Left lung (tissue), 10 donors: Measurements from ENCODE around the gene DNAJA1. TPM values are rescaled to one million over a fixed set of nuclear protein-coding genes. Genes with fewer than 3 reads are reported as not detected.
A peak's percentile ranks its signal among the peaks of the same experiment; 100 is the strongest.

Experiments
- ATAC-seq: fragments of 200-7000 bp; cut with Tn5 transposase; one replicate; pipeline ENCODE4 v1.9.1; 2020; ENCODE audit warnings: moderate library complexity
- DNase-seq, 4 donors: peaks; one replicate each; pipeline ENCODE4 v3.0.0-alpha.2; 2013 to 2020
- H3K27ac ChIP-seq, 2 donors: fragments of 200-600 bp; sonication (generic) in 1 of 2; one replicate each; pipeline versions ENCODE4 v1.5.0 to v1.8.0; 2020 to 2021
- H3K27me3 ChIP-seq, 2 donors: fragments of 200-600 bp; sonication (generic) in 1 of 2; one replicate each; pipeline versions ENCODE4 v1.5.0 to v1.8.0; 2020 to 2021
- H3K36me3 ChIP-seq, 2 donors: fragments of 200-600 bp; sonication (generic) in 1 of 2; one replicate each; pipeline versions ENCODE4 v1.5.0 to v1.8.0; 2020 to 2021
- H3K4me1 ChIP-seq, 2 donors: fragments of 200-600 bp; one replicate each; pipeline ENCODE4 v1.8.0; 2021
- H3K4me3 ChIP-seq, 2 donors: fragments of 200-600 bp; sonication (generic) in 1 of 2; one replicate each; pipeline versions ENCODE4 v1.5.0 to v1.8.0; 2020 to 2021; ENCODE audit warnings: mild to moderate bottlenecking in 1 of 2
- H3K9me3 ChIP-seq, 2 donors: fragments of 200-600 bp; sonication (generic) in 1 of 2; one replicate each; pipeline versions ENCODE4 v1.5.0 to v1.8.0; 2020 to 2021
- intact Hi-C, 2 donors: fragments of 100-400 bp; cut with DNase I; formaldehyde crosslinking; loops; one replicate each; pipeline versions ENCODE4 v1.11.2 to v1.14.2; 2022
- polyA plus RNA-seq, 6 donors: library from polyadenylated mRNA; unstranded; fragments of 120-200 nt; gene quantifications; one replicate each; pipeline ENCODE4 v1.2.1, GENCODE V29; 2013; ENCODE audit not compliant: insufficient read length in 6 of 6
- total RNA-seq, 2 donors: library from RNA; stranded (reverse); fragmentation: NEBNext Ultra II Directional; extraction: Animal tissue kit (Norgen Biotek cat#: 25700); gene quantifications; one replicate each; pipeline ENCODE4 v1.2.1, GENCODE V29; 2021
- TF ChIP-seq, protein P1 (sequence below), 2 donors: fragments of 200-600 bp; sonication (generic) in 1 of 2; IDR thresholded peaks; one replicate each; pipeline versions ENCODE4 v1.5.0 to v1.8.0; 2021; ENCODE audit warnings: antibody characterized with exemption in 2 of 2
- donor health status: DM: no; HTN: yes; CAD: no.
- donor health status: DM: no; HTN: no; CAD: no.

Gene DNAJA1
- total and polyA plus RNA-seq, 8 donors, result 132 to 233 (median 189) TPM

DNA sequence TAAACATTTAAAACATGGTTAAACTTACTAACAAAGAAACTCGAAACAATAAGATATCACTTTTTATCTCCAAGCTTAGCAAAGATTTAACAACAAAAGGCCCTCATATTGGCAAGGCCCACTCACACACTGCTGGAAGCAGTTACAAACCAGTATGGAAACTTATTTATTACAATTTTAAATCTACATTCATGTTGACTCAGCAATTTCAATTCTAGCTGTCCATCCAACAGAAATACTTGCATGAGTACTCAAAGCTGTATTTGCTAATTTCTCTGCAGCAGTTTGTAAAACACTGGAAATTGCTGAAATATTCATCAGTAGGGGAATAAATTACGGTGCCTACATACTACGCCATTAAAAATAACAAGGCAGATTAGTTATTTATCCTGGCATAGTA, 2.8 kb upstream of the DNAJA1 start:
- DNase-seq (no peak), ATAC-seq (no peak)
- H3K4me1 ChIP-seq, result peaks cover 24 to 33% of the 10 kb centered on the region in 2 donors
- H3K27ac ChIP-seq, result no peak overlapping the region
- no peak overlapping the region for H3K4me3 ChIP-seq
- H3K36me3 ChIP-seq, result peaks cover 0 to 11% of the 10 kb centered on the region in 2 donors
- intact Hi-C loops, result no loop called here
- TF ChIP-seq, protein P1, sequence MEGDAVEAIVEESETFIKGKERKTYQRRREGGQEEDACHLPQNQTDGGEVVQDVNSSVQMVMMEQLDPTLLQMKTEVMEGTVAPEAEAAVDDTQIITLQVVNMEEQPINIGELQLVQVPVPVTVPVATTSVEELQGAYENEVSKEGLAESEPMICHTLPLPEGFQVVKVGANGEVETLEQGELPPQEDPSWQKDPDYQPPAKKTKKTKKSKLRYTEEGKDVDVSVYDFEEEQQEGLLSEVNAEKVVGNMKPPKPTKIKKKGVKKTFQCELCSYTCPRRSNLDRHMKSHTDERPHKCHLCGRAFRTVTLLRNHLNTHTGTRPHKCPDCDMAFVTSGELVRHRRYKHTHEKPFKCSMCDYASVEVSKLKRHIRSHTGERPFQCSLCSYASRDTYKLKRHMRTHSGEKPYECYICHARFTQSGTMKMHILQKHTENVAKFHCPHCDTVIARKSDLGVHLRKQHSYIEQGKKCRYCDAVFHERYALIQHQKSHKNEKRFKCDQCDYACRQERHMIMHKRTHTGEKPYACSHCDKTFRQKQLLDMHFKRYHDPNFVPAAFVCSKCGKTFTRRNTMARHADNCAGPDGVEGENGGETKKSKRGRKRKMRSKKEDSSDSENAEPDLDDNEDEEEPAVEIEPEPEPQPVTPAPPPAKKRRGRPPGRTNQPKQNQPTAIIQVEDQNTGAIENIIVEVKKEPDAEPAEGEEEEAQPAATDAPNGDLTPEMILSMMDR (IDR thresholded peaks at IDR 0.05), result no peak
- H3K9me3 ChIP-seq, result no peaks in the 10 kb centered on the region
- H3K27me3 ChIP-seq, result no peaks in the 10 kb centered on the region

DNA sequence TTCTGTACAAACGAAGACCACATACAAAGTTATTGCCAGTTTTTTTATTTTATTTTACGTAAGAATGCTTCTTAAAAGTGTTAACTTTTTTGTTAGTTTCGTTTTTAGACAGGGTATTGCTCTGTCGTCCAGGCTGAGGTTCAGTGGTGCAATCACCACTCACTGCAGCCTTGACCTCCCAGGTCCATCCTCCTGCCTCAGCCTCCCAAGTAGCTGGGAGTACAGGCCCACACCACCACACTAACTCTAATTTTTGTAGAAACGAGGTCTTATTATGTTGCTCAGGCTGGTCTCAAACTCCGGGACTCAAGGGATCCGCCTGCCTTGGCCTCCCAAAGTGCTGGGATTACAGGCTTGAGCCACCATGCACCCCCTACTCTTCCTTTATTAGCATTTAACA, 2.3 kb upstream of the DNAJA1 start:
- Histone ChIP-seq H3K36me3 (peaks cover 0 to 15% of the 10 kb centered on the region in 2 donors), H3K4me3 (no peak overlapping the region), H3K27ac (no peak overlapping the region), H3K27me3 (no peaks in the 10 kb centered on the region), H3K4me1 (peaks cover 27 to 37% of the 10 kb centered on the region in 2 donors), H3K9me3 (no peaks in the 10 kb centered on the region)
- no peak for ATAC-seq
- TF ChIP-seq, protein P1 (IDR thresholded peaks at IDR 0.05), result no peak
- no peak for DNase-seq
- intact Hi-C loops, result no loop called here

DNA sequence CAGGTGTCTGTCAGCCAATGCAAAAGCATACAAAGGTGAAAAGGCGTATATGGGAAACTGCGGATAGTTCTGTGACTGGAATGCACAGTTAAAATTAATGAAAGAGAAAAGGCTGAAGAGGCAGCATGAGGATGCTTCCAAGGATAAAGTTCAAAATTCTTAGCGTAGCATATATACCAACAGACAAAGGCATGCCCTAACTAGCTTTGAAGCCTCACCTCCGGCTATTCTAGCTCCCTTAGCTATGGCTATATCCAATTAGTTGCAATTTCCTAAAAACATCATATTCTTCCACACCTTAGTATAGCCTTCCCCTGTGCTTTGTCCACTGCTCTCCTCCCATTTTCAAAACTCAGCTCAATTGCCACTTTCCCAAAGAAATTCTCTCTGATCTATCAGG, 1.4 kb upstream of the DNAJA1 start:
- intact Hi-C loops, result no loop called here
- no peak for ATAC-seq
- peaks cover 0 to 24% of the 10 kb centered on the region in 2 donors for H3K36me3 ChIP-seq
- peak overlapping the region; percentile 100 for H3K27ac ChIP-seq
- no peaks in the 10 kb centered on the region for H3K27me3 ChIP-seq
- no peak for DNase-seq
- peaks cover 36 to 46% of the 10 kb centered on the region in 2 donors for H3K4me1 ChIP-seq
- no peaks in the 10 kb centered on the region for H3K9me3 ChIP-seq
- peak overlapping the region in 1 of 2 donors; percentile 96 for H3K4me3 ChIP-seq
- TF ChIP-seq, protein P1 (IDR thresholded peaks at IDR 0.05), result no peak

DNA sequence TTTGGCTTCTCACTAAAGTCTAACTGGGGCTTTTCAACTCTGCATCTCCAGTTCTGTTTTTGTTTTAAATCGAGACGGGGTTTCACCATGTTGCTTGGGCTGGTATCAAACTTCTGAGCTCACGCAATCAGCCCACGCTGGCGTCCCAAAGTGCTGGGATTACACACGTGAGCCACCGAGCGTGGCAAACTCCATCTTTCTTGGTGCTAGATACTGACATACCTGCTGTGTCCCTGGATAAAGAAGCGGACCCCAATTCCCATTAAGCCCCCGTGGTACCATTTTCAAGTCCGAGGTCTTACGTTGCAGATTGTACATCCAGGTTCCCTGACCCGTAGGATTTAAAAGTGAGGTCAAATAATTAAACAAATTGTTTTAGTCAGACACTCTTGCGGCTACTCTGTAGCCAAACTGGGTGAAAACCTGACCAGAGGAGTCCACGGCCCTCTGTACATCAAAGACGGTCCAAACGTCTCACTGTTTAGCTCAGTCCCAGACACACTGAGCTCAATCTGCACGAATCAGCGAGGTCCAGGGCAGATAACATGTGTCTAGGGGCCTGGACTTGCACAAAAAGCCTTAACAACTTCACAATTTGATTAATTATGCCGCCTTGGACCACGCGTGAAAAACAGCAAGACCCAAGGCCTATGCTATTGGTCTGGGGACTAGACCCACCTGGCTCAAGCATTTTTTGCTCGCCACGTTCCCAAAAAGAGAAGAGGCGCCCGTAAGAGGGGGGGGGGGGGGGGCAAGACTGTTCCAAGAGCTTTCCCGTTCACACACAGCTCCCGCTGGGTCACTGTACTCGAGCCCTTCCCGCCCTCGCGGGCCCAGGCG, 727 bp upstream of the DNAJA1 start:
- TF ChIP-seq, protein P1 (IDR thresholded peaks at IDR 0.05), result no peak
- intact Hi-C loops, result no loop called here
- peak overlapping the region; percentile 91 to 96 for H3K4me3 ChIP-seq
- no peaks in the 10 kb centered on the region for H3K27me3 ChIP-seq
- ATAC-seq (peak; percentile 30), DNase-seq (no peak)
- H3K27ac ChIP-seq, result peak overlapping the region; percentile 100
- peaks cover 0 to 31% of the 10 kb centered on the region in 2 donors for H3K36me3 ChIP-seq
- H3K9me3 ChIP-seq, result no peaks in the 10 kb centered on the region
- peaks cover 42 to 53% of the 10 kb centered on the region in 2 donors for H3K4me1 ChIP-seq

DNA sequence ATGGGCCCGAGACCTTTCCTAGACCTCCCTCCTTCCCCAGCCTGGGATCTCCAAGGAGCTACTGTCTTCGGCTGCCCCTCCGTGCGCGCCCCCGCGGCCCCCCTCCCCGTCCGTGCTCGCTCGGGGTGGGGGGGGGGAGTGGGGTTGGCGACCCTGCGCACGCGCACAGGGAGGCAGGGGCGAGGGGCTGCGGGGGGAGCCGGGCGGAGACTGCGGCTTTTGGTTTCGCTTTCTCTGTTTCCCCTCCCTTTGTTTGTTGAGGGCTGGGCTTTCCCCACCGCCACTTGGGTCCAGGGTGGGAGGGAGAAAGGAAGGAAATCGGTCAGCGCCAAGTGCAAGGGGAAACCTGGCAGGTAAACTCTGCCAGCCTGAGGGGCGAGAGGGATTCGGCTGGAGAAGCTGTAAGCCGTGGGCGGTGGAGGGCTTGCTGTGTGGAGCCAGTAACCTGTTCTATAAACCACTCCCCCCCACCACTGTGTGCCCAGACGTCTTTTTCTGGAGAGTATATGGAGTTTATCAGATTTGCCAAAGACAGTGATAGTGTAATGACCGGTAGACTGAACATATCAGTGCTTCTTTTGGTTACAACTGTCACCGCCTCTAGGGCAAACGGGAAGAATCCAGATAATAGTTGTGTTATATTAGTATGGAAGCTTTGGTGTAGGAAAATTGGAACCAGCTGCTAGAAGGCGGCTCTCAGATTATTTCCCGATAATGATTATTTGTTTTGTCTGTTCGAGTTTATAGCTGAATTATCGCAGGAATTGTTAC, 684 bp downstream of the DNAJA1 start:
- Histone ChIP-seq H3K4me3 (peak overlapping the region; percentile 91 to 96), H3K4me1 (peaks cover 46 to 66% of the 10 kb centered on the region in 2 donors), H3K36me3 (peaks cover 0 to 45% of the 10 kb centered on the region in 2 donors), H3K27ac (peak overlapping the region; percentile 100), H3K9me3 (no peaks in the 10 kb centered on the region), H3K27me3 (no peaks in the 10 kb centered on the region)
- ATAC-seq, result peak; percentile 74
- peak; percentile 75 to 87 (median 81) for DNase-seq
- TF ChIP-seq, protein P1 (IDR thresholded peaks at IDR 0.05), result no peak
- intact Hi-C loops, result no loop called here
